Breast epithelium (tissue), 3 donors: Measurements from ENCODE around the gene PIGT.

ENCODE experiments used
- CTCF ChIP-seq, 3 donors: fragments of 450-650 bp; IDR thresholded peaks; one replicate each; pipeline ENCODE4 v1.5.1; 2016 to 2017; ENCODE audit warnings: antibody characterized with exemption in 3 of 3, mild to moderate bottlenecking in 3 of 3, moderate library complexity in 3 of 3
- POLR2AphosphoS5 ChIP-seq, 3 donors: sonication (generic); formaldehyde crosslinking; IDR thresholded peaks; one replicate each; pipeline ENCODE4 v1.6.1; 2017; ENCODE audit warnings: antibody characterized with exemption in 3 of 3

- TF ChIP-seq POLR2AphosphoS5 (IDR thresholded peaks at IDR 0.05) (peak in 1 of 3 donors; percentile 3), CTCF (IDR thresholded peaks at IDR 0.05) (no peak)
These were observed 10.2 kb upstream of the PIGT start for GRCh38 chr20:45405571-45406259.
